Right lobe of liver (tissue), 6 donors: ENCODE data around the gene TMTC1. TPM values are rescaled to one million over a fixed set of nuclear protein-coding genes. Genes with fewer than 3 reads are reported as not detected.

Source experiments
- ATAC-seq, 4 donors: fragments of 200-7000 bp; cut with Tn5 transposase; one replicate each; pipeline ENCODE4 v1.9.1; 2020; ENCODE audit warnings: mild to moderate bottlenecking in 4 of 4, moderate library complexity in 4 of 4
- DNase-seq, 3 donors: peaks; one replicate each; pipeline ENCODE4 v3.0.0-alpha.2; 2020
- H3K27ac ChIP-seq, 3 donors: fragments of 200-600 bp; one replicate each; pipeline ENCODE4 v1.8.0; 2022
- H3K27me3 ChIP-seq, 2 donors: fragments of 200-600 bp; one replicate each; pipeline ENCODE4 v1.8.0; 2022
- H3K36me3 ChIP-seq, 4 donors: fragments of 200-600 bp; sonication (generic) in 1 of 4; one replicate each; pipeline versions ENCODE4 v1.5.1 to v1.8.0; 2017 to 2022; ENCODE audit warnings: control low read depth in 1 of 4
- H3K4me1 ChIP-seq, 4 donors: fragments of 200-600 bp; sonication (generic) in 1 of 4; one replicate each; pipeline versions ENCODE4 v1.5.1 to v1.8.0; 2017 to 2022; ENCODE audit warnings: control low read depth in 1 of 4
- H3K4me3 ChIP-seq, 3 donors: fragments of 200-600 bp; one replicate each; pipeline ENCODE4 v1.8.0; 2022
- H3K9me3 ChIP-seq, 4 donors: fragments of 200-600 bp; sonication (generic) in 1 of 4; one replicate each; pipeline versions ENCODE4 v1.5.1 to v1.8.0; 2017 to 2022; ENCODE audit warnings: control low read depth in 1 of 4
- POLR2A ChIP-seq: fragments of 450-650 bp; IDR thresholded peaks from one replicate; pipeline ENCODE4 v1.6.1; 2017; ENCODE audit warnings: antibody characterized with exemption, mild to moderate bottlenecking
- WGBS: methylation state at CpG from one replicate; pipeline ENCODE4 v1.1.6; 2018; ENCODE audit warnings: low coverage, low lambda C conversion rate; ENCODE audit not compliant: insufficient coverage; ENCODE audit errors: missing lambda C conversion rate; 5-methylcytosine and 5-hydroxymethylcytosine counted together
- intact Hi-C, 2 donors: fragments of 100-400 bp; cut with DNase I; formaldehyde crosslinking; loops; one replicate each; pipeline versions ENCODE4 v1.11.2 to v1.14.1; 2022
- total RNA-seq, 6 experiments: library from RNA; depleted of rRNA in 2 of 6; stranded (reverse); fragments of >200 nt in 2 of 6; fragmentation: NEBNext Ultra II Directional in 3 of 6; extraction: Animal tissue kit (Norgen Biotek cat#: 25700) in 3 of 6; gene quantifications; one replicate each; pipeline versions ENCODE4 v1.1.0 to v1.2.4, GENCODE V29; 2016 to 2023
- TF ChIP-seq, protein P1 (sequence below), 4 donors: fragments of 200-600 bp in 3 of 4; fragments of 450-650 bp in 1 of 4; IDR thresholded peaks; one replicate each; pipeline versions ENCODE4 v1.5.1 to v1.8.0; 2016 to 2022; ENCODE audit warnings: antibody characterized with exemption in 4 of 4, mild to moderate bottlenecking in 2 of 4
- donor health status: DM: no; HTN: yes; CAD: no.
- donor health status: DM: no; HTN: no; CAD: no.
- donor health status: DM: no; HTN: no; CAD: no.
- donor health status: DM: no; HTN: yes; CAD: no.
- donor health status: DM: no; HTN: yes; CAD: no.

The TMTC1 gene
- total RNA-seq, 6 experiments from 2014 or later, result 3.0 to 4.2 (median 3.5) TPM

- intact Hi-C loops, result no loop called here
- WGBS, result 75% methylated on average over 1 of the region's 1 CpG
- TF ChIP-seq, protein P1, sequence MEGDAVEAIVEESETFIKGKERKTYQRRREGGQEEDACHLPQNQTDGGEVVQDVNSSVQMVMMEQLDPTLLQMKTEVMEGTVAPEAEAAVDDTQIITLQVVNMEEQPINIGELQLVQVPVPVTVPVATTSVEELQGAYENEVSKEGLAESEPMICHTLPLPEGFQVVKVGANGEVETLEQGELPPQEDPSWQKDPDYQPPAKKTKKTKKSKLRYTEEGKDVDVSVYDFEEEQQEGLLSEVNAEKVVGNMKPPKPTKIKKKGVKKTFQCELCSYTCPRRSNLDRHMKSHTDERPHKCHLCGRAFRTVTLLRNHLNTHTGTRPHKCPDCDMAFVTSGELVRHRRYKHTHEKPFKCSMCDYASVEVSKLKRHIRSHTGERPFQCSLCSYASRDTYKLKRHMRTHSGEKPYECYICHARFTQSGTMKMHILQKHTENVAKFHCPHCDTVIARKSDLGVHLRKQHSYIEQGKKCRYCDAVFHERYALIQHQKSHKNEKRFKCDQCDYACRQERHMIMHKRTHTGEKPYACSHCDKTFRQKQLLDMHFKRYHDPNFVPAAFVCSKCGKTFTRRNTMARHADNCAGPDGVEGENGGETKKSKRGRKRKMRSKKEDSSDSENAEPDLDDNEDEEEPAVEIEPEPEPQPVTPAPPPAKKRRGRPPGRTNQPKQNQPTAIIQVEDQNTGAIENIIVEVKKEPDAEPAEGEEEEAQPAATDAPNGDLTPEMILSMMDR (IDR thresholded peaks at IDR 0.05), result no peak
- no peak for TF ChIP-seq POLR2A
Observed at GRCh38 chr12:29688914-29689313, 94.8 kb downstream of the TMTC1 start.

DNA sequence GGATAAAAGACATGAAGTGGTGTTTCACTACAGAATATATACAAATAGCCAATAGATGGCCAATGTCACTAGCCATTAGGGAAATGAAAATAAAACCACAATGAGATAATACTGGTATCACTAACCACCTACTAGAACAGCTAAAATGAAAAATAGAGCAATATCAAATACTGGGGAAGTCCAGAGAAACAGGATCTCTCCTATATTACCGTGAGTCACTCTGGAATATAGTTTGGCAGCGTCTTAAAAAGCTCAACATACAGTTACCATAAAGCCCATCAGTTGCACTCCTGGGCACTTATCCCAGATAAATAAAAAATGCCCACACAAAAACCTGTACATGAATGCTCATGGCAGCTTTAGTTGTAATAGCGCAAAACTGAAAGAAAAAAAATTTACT lies 101.7 kb downstream of the TMTC1 start:
- H3K4me3 ChIP-seq, result no peak overlapping the region
- TF ChIP-seq, protein P1 (IDR thresholded peaks at IDR 0.05), result no peak
- TF ChIP-seq POLR2A, result no peak
- H3K4me1 ChIP-seq, result no peaks in the 10 kb centered on the region
- H3K27me3 ChIP-seq, result no peaks in the 10 kb centered on the region
- no peaks in the 10 kb centered on the region for H3K9me3 ChIP-seq
- ATAC-seq, result no peak
- no peak for DNase-seq
- WGBS, result 80% methylated on average over 1 of the region's 3 CpGs
- H3K36me3 ChIP-seq, result no peaks in the 10 kb centered on the region
- no peak overlapping the region for H3K27ac ChIP-seq
- intact Hi-C loops, result no loop called here

More at GRCh38 chr12:29688914-29689313, 94.8 kb downstream of the TMTC1 start:
- Histone ChIP-seq H3K27me3 (no peaks in the 10 kb centered on the region), H3K4me1 (no peaks in the 10 kb centered on the region), H3K27ac (no peak overlapping the region), H3K36me3 (no peaks in the 10 kb centered on the region), H3K9me3 (no peaks in the 10 kb centered on the region), H3K4me3 (no peak overlapping the region)
- DNase-seq, result no peak
- ATAC-seq, result no peak

DNA sequence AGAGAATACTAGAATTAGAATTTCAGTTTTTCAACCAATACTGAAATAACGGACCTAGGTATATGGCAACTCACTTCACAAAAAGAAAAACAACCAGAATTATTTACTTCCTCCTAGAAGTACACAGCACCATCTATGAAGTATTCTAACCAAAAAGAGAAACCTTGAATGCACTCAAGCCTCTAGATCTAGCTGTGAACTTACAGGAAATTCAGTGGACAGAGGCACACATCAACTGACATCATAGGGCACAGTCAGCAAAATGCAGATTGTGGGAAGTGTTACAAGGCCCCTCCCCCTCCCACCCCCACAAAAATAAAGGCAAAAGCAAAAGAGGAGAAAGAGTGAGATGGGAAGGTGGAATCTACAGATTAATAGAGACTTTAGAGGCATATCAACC lies 102.4 kb downstream of the TMTC1 start:
- no peak overlapping the region for H3K4me3 ChIP-seq
- 69% methylated on average over 1 of the region's 1 CpG for WGBS
- ATAC-seq (peak in 2 of 4 donors; percentile 28 to 45), DNase-seq (no peak)
- no peaks in the 10 kb centered on the region for H3K36me3 ChIP-seq
- no peaks in the 10 kb centered on the region for H3K27me3 ChIP-seq
- H3K4me1 ChIP-seq, result no peaks in the 10 kb centered on the region
- H3K27ac ChIP-seq, result no peak overlapping the region
- H3K9me3 ChIP-seq, result no peaks in the 10 kb centered on the region
- intact Hi-C loops, result no loop called here
- TF ChIP-seq POLR2A, result no peak
- TF ChIP-seq, protein P1 (IDR thresholded peaks at IDR 0.05), result no peak

DNA sequence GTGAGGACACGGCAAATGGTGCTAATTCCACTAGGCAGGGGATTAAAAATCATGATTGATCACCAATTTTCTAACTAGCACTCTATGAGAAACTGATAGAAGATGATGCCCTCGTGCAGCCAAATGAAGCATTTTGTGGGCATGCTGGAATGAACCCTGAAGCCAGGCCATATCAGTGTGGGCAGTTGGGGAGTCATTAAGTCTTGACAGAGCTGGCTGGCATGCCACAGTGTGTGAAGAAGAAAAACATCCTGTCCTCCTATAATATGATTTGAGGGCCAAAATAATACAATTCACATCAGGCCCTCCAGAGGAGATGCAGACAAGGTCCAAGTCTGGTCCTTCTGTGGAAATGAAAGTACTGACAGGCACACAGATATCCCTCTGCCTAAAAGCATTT lies 107.1 kb downstream of the TMTC1 start:
- no peaks in the 10 kb centered on the region for H3K9me3 ChIP-seq
- intact Hi-C loops, result no loop called here
- no peaks in the 10 kb centered on the region for H3K27me3 ChIP-seq
- no peaks in the 10 kb centered on the region for H3K4me1 ChIP-seq
- no peak overlapping the region for H3K4me3 ChIP-seq
- ATAC-seq, result no peak
- no peak for TF ChIP-seq POLR2A
- TF ChIP-seq, protein P1 (IDR thresholded peaks at IDR 0.05), result no peak
- no peak for DNase-seq
- no peak overlapping the region for H3K27ac ChIP-seq
- WGBS, result 76% methylated on average over 2 of the region's 2 CpGs
- H3K36me3 ChIP-seq, result no peaks in the 10 kb centered on the region

DNA sequence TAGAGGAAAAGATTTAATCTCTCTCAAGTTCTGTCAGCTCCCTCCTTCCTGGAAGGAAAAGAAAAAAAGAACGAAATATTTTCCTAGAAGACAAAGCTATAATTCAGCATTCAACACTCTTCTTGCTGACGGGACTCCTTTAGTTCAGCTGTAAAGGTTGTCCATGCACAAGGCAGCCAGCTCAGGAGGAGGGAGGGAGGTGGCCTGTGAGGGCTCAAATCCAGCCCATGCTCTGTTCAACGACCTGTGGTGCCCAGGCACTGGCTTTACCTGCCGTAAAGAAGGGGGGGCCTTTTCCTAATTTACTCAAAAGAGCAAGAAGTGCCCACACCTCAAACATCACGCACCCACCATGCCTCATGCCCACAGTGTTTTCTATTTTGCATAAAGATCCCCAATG lies 109.3 kb downstream of the TMTC1 start:
- ATAC-seq (no peak), DNase-seq (no peak)
- Histone ChIP-seq H3K36me3 (no peaks in the 10 kb centered on the region), H3K27ac (no peak overlapping the region), H3K9me3 (no peaks in the 10 kb centered on the region), H3K27me3 (no peaks in the 10 kb centered on the region), H3K4me3 (no peak overlapping the region), H3K4me1 (no peaks in the 10 kb centered on the region)
- TF ChIP-seq, protein P1 (IDR thresholded peaks at IDR 0.05), result no peak
- TF ChIP-seq POLR2A, result no peak
- intact Hi-C loops, result no loop called here
- 69% methylated on average over 3 of the region's 5 CpGs for WGBS
